AG08396 (cell line): Measurements from ENCODE around the gene HIPK2.
"Not testable (repeated sequence)": the region's sequence is repeated elsewhere in the genome, so short reads cannot be mapped to it uniquely, and the experiment has no call there.

Experiments
- DNase-seq: peaks from one replicate; pipeline ENCODE4 v3.0.0; 2012; ENCODE audit warnings: low spot score, mixed read lengths

The HIPK2 gene

DNA sequence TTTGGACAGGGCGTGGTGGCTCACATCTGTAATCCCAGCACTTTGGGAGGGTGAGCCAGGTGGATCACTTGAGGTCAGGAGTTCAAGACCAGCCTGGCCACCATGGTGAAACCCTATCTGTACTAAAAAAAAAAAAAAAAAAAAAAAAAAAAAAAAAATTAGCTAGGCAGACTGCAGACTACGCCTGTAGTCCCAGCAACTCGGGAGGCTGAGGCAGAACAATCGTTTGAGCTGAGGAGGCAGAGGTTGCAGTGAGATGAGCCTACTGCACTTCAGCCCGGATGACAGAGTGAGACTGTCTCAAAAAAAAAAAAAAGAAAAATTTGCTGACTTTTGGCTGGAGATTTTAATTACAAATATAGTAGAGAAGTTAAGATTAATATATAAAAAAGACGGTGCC lies 104.0 kb downstream of the HIPK2 start:
- no peak for DNase-seq

DNA sequence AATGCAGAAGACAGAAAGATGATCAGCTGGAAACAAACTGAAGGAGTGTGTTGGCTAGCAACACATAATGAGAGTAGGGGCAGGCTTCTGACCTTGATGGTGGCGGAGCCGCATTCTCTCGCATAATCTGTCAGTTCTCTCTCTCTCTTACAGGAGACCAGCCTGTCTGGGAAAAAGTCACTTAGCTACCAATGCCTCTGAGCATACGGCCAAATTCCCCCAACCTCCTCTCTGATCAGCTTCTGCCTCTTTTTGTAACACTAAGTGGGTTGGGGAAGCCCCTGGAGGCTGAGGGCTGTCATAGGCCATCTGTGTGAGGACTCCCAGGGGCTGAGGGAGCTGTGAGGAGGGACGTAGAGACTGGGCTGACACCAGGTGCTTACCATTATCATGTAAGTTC lies 104.6 kb downstream of the HIPK2 start:
- DNase-seq: no peak

DNA sequence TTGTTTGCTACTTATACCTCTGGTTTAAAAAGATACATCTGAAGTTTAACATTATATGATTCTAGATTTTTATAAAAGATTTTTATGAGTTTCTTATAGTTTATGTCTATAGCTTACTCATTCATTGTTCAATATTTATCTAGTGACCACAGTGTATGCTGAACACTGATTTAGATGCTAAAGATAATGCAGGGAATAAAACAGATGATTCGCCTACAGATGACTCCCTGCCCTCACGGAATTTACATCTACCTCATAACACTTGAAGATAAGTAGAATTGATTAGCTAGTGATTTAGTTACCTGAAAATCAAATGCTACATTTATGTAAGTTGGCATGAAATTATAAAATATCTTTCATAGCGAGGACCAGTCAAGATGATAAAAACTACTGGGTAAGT lies 105.8 kb downstream of the HIPK2 start:
- no peak for DNase-seq

DNA sequence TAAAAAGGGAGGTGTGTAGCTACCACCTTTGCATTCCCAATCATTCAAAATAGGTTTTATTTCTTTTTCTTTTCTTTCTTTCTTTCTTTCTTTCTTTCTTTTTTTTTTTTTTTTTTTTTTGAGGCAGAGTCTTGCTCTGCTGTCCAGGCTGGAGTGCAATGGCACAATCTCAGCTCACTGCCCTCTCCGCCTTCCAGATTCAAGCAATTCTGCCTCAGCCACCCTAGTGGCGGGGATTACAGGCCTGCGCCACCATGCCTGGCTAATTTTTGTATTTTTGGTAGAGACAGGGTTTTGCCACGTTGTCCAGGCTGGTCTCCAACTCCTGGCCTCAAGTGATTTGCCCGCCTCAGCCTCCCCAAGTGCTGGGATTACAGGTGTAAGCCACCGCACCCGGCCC lies 107.1 kb downstream of the HIPK2 start:
- DNase-seq: not testable (repeated sequence)

DNA sequence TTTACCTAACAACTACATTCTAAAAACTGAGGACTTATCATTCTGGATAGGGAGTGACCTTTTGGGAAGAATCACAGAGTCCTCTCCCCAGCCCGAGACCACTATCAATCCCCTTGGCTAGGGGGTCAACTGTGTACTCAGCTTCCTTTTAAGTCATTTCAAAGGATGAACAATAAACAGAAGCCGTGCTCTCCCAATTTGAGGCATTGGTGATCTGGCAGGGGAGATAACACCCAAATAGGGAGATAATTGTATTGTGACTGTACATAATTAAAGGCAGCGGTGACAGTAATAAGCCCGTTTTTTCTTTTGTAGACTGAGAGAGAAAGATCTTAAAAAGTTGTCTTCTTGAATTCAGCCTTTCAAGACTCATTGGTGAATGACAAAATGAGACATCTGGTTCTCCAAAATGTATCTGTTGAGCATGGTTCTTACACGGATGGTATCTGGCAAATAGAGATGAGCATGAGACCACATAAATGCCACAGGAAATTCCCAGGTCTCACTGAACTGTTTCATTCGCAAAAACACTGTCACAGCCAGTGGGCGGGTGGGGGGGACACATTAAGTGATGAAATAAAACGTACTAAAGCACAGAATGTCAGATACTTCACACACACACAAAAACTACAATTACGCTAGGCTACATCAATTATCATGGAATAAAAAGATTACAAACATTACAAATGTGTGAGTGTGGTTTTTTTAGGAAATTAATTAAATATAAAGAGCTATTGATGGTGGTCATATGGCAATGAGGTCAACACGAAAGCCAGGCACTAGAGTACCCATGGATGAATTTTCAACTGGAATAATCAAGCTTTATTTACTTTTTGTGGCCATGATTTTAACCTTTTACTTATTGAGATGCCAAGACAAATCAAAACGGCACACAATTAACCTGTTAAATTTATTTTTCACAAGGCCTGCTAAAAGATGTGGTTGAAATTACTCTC lies 108.4 kb downstream of the HIPK2 start:
- no peak for DNase-seq

DNA sequence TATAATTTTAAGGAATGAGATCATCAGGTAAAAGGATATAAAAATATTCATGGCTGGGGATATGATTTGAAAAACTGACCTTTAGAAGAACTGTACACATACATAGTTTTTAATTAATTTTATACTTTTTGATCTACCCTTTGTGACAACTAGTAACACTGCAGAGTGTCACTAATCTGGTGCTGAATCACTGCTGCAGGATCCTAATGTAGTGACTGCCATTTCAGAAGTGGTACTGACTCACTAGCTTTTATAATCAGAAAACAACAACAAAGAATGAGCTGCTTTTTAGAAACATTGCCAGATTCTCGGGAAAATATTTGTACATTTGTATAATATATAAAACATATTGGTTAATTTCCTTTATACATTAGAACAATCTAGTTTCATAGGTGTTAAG lies 110.4 kb downstream of the HIPK2 start:
- no peak for DNase-seq

DNA sequence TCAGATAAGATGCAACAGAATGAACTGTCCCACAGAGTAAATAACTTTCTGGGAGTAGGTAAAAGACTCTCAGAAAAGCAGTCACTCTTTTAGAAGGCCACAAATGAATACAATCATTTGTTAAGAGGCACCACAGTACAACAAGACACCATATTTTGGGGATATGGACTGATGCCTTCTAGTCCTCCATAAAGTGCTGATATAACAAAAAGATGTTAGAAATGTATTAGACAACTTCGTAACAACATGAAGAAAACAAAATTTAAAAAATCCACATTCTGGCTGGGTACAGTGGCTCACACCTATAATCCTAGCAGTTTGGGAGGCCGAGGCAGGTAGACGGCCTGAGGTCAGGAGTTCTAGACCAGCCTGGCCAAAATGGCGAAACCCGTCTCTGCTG lies 111.3 kb downstream of the HIPK2 start:
- no peak for DNase-seq

DNA sequence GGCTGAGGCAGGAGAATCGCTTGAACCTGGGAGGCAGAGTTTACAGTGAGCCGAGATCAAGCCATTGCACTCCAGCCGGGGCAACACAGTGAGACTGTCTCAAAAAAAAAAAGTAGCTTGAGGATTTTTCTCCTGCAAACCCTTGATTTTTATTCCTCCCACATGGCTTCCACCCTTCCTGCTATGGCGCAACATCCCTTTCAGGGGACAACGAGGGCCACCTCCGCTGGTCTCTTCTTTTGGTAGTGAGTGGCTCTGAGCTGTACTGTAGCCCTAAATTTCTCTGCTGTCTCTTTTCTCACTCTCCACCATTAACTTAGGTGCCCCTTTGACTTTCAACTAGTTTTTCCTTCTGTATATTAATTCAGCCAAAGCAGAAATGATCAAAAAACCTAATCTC lies 113.4 kb downstream of the HIPK2 start:
- no peak for DNase-seq

DNA sequence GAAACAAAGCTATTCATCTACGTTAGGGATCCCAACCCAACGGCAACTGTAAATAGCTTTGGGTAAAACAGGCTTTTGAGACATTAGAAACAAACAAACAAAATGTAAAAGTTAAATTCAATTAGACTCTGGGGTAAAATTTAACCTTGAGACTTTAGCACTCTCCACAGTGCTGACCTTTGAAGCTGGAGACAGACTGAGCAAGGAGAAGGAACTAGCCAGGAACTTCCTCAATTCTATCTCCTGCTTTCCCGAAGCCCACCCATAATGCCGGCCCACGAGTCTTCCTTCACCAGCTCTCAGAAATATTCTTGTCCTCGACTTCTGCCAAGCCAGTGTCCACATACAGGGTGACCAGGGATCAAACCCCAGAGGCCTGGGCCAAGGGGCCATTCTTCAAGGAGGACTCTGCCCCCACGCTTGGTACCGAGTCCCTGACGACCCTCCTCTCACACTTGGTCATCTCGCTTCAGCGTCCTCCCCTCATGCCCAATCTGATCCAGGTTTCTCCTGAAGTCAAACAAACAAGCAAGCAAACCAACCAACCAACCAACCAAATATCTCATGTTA lies 114.1 kb downstream of the HIPK2 start:
- DNase-seq: no peak

DNA sequence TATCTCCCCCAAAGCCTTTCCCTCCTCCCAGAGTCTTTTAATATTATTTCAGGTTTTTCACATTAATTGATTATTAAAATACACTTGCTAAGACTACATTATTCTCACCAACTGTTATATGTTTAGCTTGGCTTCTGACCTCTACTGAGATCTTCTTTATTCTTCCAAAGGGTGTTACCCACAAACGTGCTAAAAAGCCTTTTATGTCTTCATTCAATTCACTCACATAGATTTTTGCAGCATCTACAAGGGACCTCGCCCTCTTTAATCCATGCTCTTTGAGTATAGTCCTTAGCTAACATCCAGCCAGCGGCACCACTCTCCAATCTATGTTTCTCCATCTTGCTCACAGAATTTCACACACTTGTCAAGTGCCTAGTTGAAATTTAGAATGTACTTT lies 115.9 kb downstream of the HIPK2 start:
- no peak for DNase-seq

DNA sequence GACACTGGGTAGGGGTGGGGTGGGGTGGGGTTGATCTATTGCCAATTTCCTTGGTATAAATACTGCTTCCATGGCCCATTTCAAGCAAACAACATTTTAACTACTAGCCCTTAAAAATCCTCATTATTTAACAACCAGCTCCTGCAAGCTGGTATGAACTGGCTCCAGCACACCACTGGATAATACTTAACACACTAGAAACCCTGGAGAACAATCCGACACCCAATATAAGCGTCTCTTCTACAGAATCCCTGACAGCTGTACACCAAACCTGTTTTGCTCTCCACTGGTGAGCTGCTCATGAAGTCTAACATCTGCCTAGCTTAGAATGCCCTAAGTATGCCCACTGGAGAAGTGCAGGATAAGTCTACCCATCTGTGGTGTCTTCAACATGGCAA lies 116.8 kb downstream of the HIPK2 start:
- DNase-seq: no peak

DNA sequence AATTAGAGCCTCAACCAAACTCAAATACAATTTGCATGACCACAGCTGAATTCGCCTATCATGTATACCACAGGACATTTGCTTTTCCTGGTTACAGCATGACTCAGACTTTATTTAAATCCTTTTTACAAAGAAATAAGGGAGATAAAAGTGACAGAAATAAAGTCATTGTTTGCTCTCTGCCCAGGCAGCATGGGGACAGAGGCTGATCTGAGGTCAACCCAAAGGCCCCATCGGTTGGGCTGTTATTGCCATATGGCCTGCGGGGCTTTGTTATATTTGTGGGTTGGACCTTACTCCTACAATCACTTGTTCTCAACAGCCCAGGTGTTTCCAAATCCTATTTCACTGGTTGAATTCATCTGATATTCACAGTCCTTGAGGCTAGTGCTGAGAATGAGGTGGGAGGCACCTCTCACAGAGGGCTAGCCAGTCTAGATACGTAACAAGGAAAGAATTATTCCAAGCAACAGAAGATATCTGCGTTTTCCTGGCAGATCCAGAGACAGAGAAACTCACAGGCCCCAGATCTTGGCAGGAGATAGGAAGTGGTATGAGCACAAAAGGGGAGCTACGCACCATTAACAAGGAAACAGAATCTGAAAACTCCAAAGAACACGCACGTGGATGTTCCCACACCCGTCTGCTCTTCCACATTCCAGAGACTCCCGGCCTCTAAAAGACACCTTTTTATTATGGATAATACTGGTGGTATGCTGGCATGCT lies 117.3 kb downstream of the HIPK2 start:
- no peak for DNase-seq

DNA sequence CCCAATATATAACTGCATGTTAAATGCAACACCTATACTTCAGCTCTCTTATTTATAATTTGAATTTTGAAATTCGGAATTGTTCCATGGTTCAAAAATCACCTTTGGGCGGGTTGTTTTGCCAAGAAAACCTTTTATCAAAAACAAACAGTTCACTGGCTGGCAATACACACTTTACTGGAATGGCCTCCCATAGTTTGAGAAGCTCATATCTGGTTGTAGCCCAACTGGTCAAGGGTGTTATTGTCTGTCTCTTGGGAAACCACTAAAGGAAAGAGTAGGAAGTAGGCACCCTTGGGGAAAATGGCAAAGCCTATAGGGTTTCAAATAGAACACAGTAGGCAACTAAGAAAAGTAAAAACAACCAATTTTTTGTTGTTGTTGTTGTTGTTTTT lies 117.9 kb downstream of the HIPK2 start:
- DNase-seq: no peak

DNA sequence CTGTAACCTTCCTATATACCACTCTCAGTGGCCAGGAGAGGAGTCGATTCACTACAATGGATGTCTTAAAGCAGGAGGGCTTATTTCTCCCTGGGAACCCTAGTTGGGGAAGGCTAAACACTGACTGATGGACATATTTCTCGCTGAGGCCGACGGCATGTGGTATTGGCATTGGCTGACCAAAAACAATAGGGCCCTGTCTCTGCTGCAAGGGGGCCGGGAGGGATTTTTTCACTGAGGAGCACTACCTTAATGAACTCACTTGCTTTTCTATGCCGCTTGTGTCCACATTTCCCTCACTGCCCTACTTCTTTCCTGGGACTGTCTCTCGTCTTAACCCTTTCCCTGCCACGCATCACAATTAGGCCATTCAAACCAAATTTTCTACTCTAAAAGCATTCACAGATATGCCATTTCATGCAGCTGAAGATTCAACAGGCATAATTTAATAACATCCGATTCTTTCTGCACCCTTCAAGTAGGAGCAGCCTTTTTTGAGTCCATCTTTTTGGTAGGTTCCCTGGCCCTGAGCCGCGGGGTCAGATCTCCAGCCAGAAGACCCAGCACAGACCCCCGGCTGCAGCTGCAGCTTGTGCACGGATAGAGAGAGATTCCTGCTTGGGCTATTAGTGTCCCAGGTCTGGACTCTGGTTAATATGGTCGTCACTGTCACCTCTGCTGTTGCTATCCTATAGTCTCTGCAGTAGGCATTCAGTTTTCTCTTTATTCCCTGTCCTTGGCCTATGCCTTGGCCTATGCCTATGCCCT lies 118.7 kb downstream of the HIPK2 start:
- no peak for DNase-seq

DNA sequence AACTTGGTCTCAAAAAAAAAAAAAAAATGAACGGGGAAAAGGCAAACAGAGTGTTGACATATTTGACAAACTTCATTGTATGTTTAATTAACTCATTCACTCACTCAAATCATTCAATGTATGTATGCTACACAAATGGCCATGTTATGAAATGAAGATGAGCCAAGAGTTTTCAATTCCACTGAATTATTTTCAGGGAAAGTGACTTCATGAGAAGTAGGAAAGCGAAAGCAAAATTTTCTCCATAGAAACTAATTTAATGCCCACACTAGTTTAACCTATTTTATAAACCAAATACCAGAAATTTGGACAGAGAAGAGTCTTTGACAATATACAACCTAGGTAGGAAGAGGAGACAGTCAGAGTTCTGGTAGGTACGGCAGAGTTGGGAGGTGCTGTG lies 119.5 kb downstream of the HIPK2 start:
- no peak for DNase-seq

DNA sequence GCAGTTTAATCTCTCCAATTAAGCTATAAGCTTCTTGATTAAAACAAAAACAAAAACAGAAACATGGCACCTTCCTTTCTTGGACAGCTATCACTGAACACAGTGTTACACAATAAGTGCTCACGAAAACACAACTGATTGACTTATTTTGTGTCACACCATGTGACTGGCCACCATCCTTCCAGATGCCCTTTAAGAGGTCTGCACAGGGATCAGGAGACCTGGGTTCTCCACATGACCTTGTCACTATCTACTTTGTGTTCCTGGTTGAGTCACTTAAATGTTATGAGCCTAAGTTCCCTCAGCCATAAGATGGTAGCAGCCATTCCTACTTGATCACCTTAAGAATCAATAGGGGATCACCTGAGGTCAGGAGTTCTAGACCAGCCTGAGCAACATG lies 120.1 kb downstream of the HIPK2 start:
- DNase-seq: no peak

DNA sequence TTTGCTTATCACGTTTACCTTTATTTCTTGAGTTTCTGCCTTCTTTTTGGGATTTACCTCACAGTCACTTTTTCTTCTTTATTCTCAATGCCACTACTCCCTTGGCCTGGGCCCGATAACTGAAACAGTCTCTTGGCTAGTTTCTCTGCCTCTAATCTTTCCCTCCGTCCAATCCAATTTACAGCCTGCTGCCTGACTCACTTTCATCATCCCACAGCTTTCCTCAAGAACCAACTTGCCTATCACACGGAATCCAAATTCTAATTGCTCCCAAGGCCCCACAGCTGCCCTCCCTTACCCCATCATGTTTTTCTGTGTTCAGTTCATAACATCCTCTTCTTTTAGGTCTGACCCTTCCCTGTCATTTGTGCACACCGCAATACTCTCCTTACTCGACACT lies 121.4 kb downstream of the HIPK2 start:
- DNase-seq: no peak

DNA sequence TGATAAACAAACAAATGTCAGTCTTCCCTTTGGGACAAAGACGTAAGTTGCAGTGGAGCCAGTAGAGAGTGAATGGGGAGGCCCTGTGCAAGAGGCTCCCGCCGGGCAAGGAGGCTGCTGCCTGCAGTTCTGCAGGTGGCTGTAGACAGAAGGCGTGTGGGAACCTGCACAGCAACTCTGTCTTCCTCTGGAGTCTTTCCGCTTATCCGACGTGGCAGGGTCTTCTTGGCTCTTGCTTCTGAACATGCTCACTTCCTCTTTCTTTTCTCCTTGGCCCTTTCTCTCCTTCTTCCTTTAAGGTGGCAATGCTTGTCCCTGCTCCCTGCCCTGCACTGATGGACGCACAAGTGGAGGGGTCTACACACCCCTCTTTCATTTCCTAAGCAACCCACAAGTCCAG lies 122.5 kb downstream of the HIPK2 start:
- DNase-seq: no peak

DNA sequence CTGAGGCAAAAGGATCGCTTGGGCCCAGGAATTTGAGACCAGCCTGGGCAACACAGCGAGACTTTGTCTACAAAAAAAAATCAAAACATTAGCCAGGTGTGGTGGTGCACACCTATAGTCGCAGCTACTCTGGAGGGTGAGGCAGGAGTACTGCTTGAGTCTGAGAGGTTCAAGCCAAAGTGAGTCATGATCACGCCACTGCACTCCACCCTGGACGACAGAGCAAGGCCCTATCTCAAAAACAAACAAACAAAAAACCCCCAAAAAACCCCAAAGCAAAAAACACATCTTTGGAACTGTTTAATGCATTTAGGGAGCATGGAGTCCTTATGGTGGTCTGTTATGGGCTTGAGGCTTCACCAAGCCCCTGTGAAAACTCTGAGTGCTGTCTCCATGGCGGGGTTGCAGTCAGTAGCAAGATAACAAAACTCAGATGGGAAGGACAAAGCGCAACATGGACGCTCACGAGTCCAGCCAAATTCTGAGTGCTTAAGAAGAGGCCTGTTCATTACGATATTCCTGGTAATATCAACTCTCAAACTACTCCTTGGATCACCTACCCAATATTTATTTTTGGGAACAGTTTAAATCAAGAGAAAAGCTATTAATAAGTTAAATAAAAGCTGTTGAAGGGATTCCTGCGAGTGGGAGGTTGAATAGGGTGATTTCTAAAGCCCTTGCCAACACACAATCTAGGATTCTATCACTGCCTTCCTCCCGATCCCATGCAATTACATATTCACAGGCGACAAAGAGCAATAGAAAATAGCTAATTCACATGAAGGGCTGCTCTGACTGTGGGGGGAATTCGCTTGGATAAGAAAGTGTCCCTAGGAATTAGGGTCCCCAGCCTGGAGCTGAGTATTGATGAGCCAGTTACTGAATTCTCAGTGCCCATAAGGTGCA lies 123.3 kb downstream of the HIPK2 start:
- no peak for DNase-seq

DNA sequence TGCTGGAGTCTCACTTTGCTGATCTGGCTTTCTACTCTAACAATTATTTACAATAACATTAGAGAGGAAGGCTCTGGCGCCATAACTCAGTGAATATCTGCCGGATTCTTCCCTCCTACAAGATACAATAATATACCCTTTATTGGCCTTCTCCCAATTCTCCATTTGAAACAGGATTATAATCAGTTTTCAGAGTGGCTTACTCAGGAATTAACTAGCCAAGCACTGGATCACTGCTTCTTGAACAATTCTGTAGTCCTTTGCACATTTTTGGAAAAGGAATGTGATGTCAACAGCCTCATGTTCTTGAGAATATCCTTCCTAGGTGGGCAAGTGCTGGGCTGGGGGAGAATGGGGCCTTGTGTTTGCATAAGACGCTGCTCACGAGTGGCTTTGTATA lies 125.9 kb downstream of the HIPK2 start:
- DNase-seq: no peak

DNA sequence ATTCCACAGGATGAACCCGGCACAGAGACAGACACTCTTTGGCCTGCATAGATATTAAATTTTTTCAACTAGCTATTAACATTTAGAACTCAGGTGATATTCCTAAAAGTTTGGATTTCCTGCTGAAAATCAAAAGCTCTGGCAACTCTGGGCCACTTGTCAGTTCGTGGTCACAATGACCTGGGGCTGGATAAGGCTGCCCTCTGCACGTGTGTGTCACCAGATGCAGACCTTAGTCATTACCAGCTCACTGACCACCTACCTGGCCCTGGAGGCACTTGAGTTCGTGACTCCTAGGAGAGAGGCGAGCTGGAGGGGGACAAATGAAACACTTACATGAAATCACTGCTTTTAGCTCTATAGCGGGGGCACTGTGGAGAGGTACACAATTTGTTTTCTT lies 126.5 kb downstream of the HIPK2 start:
- DNase-seq: no peak
